22Rv1 (cell line): Measurements from ENCODE around the gene ADRB1.

Source experiments
- CTCF ChIP-seq: fragments of 450-650 bp; IDR thresholded peaks from 2 replicates; pipeline ENCODE4 v1.5.1; 2017; ENCODE audit warnings: mild to moderate bottlenecking
- ZFX ChIP-seq: fragments of 450-650 bp; IDR thresholded peaks from 2 replicates; pipeline ENCODE4 v1.6.1; 2017; ENCODE audit warnings: antibody characterized with exemption, borderline replicate concordance

GRCh38 chr10:114021717-114022680, 21.7 kb upstream of the ADRB1 start:
- TF ChIP-seq CTCF: no peak
- no peak for TF ChIP-seq ZFX
